IMR-90 (cell line): ENCODE results near the gene RPL10A. TPM values are rescaled to one million over a fixed set of nuclear protein-coding genes. Genes with fewer than 3 reads are reported as not detected.

Experiments used
- ATAC-seq: fragments of 200-7000 bp; cut with Tn5 transposase; 2 replicates; pipeline ENCODE4 v1.9.1; 2020; ENCODE audit warnings: low read depth, mild to moderate bottlenecking, moderate library complexity
- BruUV-seq: library from RNA; stranded (reverse); fragments of 400-500 nt; replicated peaks from 2 replicates; lab custom pipeline; 2021; lab: Mats Ljungman, UMichigan
- CTCF ChIA-PET: fragments of 300-600 bp; formaldehyde crosslinking; extraction: SDS; loops from one replicate; lab custom pipeline; 2021; ENCODE audit warnings: antibody characterized with exemption; lab: Yijun Ruan, JAX
- POLR2A ChIA-PET: fragments of 300-600 bp; sonication (Branson Sonifier 250); formaldehyde crosslinking; loops from one replicate; lab custom pipeline; 2022; ENCODE audit warnings: antibody characterized with exemption; ENCODE audit not compliant: unreplicated experiment; lab: Charles Lee
- DNase-seq: peaks from one replicate; pipeline ENCODE4 v3.0.0; 2013
- H2AFZ ChIP-seq: replicated peaks from 2 replicates; pipeline ENCODE3; 2013; ENCODE audit warnings: low read length, mild to moderate bottlenecking; ENCODE audit not compliant: poor library complexity
- H2AK5ac ChIP-seq: 2 replicates; pipeline ENCODE4 v1.6.1; 2013; ENCODE audit warnings: low read depth, low read length, inconsistent platforms
- H2AK9ac ChIP-seq: replicated peaks from 2 replicates; pipeline ENCODE3; 2013; ENCODE audit warnings: mild to moderate bottlenecking, low read depth, low read length, moderate library complexity; ENCODE audit not compliant: poor library complexity
- H2BK120ac ChIP-seq: 2 replicates; pipeline ENCODE4 v1.6.1; 2013; ENCODE audit warnings: low read depth, low read length, inconsistent platforms
- H2BK15ac ChIP-seq: 3 replicates; pipeline ENCODE4 v1.6.1; 2013; ENCODE audit warnings: low read depth, low read length, inconsistent platforms
- H2BK20ac ChIP-seq: 2 replicates; pipeline ENCODE4 v1.6.1; 2013; ENCODE audit warnings: low read depth, mild to moderate bottlenecking, inconsistent platforms, low read length, moderate library complexity
- H2BK5ac ChIP-seq: 2 replicates; pipeline ENCODE4 v1.6.1; 2013; ENCODE audit warnings: mild to moderate bottlenecking, low read depth, low read length, inconsistent platforms; ENCODE audit not compliant: poor library complexity, severe bottlenecking
- H3K14ac ChIP-seq: replicated peaks from 2 replicates; pipeline ENCODE4 v1.6.1; 2013; ENCODE audit warnings: low read depth, low read length, inconsistent platforms
- H3K18ac ChIP-seq: 2 replicates; pipeline ENCODE4 v1.6.1; 2013; ENCODE audit warnings: low read depth, low read length, control low read depth
- H3K23ac ChIP-seq: 2 replicates; pipeline ENCODE4 v1.6.1; 2013; ENCODE audit warnings: low read depth, low read length, inconsistent platforms
- H3K27ac ChIP-seq: 2 replicates; pipeline ENCODE4 v1.5.1; 2013; ENCODE audit warnings: mild to moderate bottlenecking, control low read depth, low read length; ENCODE audit not compliant: insufficient read depth
- H3K27me3 ChIP-seq: 2 replicates; pipeline ENCODE4 v1.6.1; 2013; ENCODE audit warnings: low read length; ENCODE audit not compliant: control insufficient read depth, insufficient read depth
- H3K36me3 ChIP-seq: 2 replicates; pipeline ENCODE4 v1.6.1; 2013; ENCODE audit warnings: low read length, mixed read lengths; ENCODE audit not compliant: control insufficient read depth, insufficient read depth
- H3K4ac ChIP-seq: 2 replicates; pipeline ENCODE4 v1.6.1; 2013; ENCODE audit warnings: low read depth, low read length, inconsistent platforms
- H3K4me1 ChIP-seq: 2 replicates; pipeline ENCODE4 v1.6.1; 2013; ENCODE audit warnings: low read length, mixed read lengths; ENCODE audit not compliant: control insufficient read depth, insufficient read depth
- H3K4me2 ChIP-seq: 2 replicates; pipeline ENCODE4 v1.6.1; 2013; ENCODE audit warnings: low read depth, mild to moderate bottlenecking, control low read depth, low read length, moderate library complexity
- H3K4me3 ChIP-seq: 2 replicates; pipeline ENCODE4 v1.5.1; 2013; ENCODE audit warnings: low read depth, mild to moderate bottlenecking, control low read depth, low read length, moderate library complexity; ENCODE audit not compliant: insufficient read depth
- H3K56ac ChIP-seq: 2 replicates; pipeline ENCODE4 v1.6.1; 2013; ENCODE audit warnings: low read length, inconsistent platforms; ENCODE audit not compliant: insufficient read depth; ENCODE audit errors: extremely low read depth
- H3K79me1 ChIP-seq, 2 experiments: 2 replicates each; pipeline ENCODE4 v1.6.1; 2013; ENCODE audit warnings: low read length in 2 of 2, inconsistent platforms in 1 of 2, low read depth in 1 of 2
- H3K9ac ChIP-seq: 2 replicates; pipeline ENCODE4 v1.6.1; 2013; ENCODE audit warnings: low read depth, low read length, control low read depth
- H3K9me1 ChIP-seq: 2 replicates; pipeline ENCODE4 v1.6.1; 2013; ENCODE audit warnings: low read length, inconsistent platforms; ENCODE audit not compliant: insufficient read depth
- H3K9me3 ChIP-seq: 2 replicates; pipeline ENCODE4 v1.6.1; 2013; ENCODE audit warnings: low read length; ENCODE audit not compliant: control insufficient read depth, insufficient read depth
- H4K20me1 ChIP-seq: 2 replicates; pipeline ENCODE4 v1.6.1; 2013; ENCODE audit warnings: low read length, inconsistent platforms; ENCODE audit not compliant: insufficient read depth
- H4K5ac ChIP-seq: 2 replicates; pipeline ENCODE4 v1.6.1; 2013; ENCODE audit warnings: mild to moderate bottlenecking, low read depth, low read length, control low read depth
- H4K8ac ChIP-seq, 2 experiments: 2 replicates each; pipeline ENCODE4 v1.6.1; 2013; ENCODE audit warnings: low read depth in 2 of 2, low read length in 2 of 2, control low read depth in 1 of 2, inconsistent platforms in 1 of 2
- H4K91ac ChIP-seq: 2 replicates; pipeline ENCODE4 v1.6.1; 2013; ENCODE audit warnings: low read depth, low read length, inconsistent platforms; ENCODE audit not compliant: insufficient read depth
- CEBPB ChIP-seq: IDR thresholded peaks from 2 replicates; pipeline ENCODE4 v1.6.1; 2012; ENCODE audit warnings: low read depth, low read length, improper control_type of control experiment
- RAD21 ChIP-seq: IDR thresholded peaks from 2 replicates; pipeline ENCODE4 v1.6.1; 2012; ENCODE audit warnings: low read length, improper control_type of control experiment
- WGBS, 2 experiments: methylation state at CpG; one replicate each; pipeline versions ENCODE4 v1.1.5 to v1.1.7; 2013; ENCODE audit warnings: missing lambda C conversion rate in 2 of 2; ENCODE audit not compliant: insufficient read length in 1 of 2; ENCODE audit errors: extremely low coverage in 2 of 2; 5-methylcytosine and 5-hydroxymethylcytosine counted together
- dilution Hi-C: fragments of 300-500 bp; cut with HindIII; formaldehyde crosslinking; loops from one replicate; pipeline ENCODE4 v1.14.3; 2018; ENCODE audit warnings: low sequenced_read_pairs; ENCODE audit not compliant: unreplicated experiment
- in situ Hi-C: fragments of 300-500 bp; cut with MboI; formaldehyde crosslinking; loops from 3 replicates; pipeline ENCODE4 v1.14.3; 2019; ENCODE audit warnings: low sequenced_read_pairs, inconsistent platforms, mixed read lengths
- intact Hi-C: fragments of 100-400 bp; cut with micrococcal nuclease; formaldehyde crosslinking; loops from 2 replicates; pipeline ENCODE4 v1.10.0; 2022
- polyA plus RNA-seq, 3 experiments: library from polyadenylated mRNA; depleted of rRNA; stranded (reverse); fragments of >200 nt; gene quantifications; 2 replicates each; pipeline ENCODE4 v1.2.3, GENCODE V29; 2012; ENCODE audit warnings: low replicate concordance in 1 of 3
- total RNA-seq: library from RNA; depleted of rRNA; stranded (reverse); fragments of >200 nt; gene quantifications from 2 replicates; pipeline ENCODE4 v1.2.3, GENCODE V29; 2012

The RPL10A gene
- total and polyA plus RNA-seq, 2 of the 4 experiments (the other 2 are of a cell fraction), result 2,310 to 3,153 TPM

- ATAC-seq, result no peak
- H3K56ac ChIP-seq, result no peak overlapping the region
- 100% methylated on average over 1 of the region's 7 CpGs; no CpG with 5 or more reads in 1 of the 2 experiments for WGBS, 2 experiments
- no peak overlapping the region for H2BK15ac ChIP-seq
- peak overlapping the region; percentile 65; the same call in 1 of the 2 replicates for H3K14ac ChIP-seq
- peaks cover 59% of the 10 kb centered on the region for H3K4me1 ChIP-seq
- peaks cover 20 to 79% of the 10 kb centered on the region in 2 experiments; a peak in 3 of 4 replicates for H3K79me1 ChIP-seq
- H2AK9ac ChIP-seq, result no peak overlapping the region
- no peak overlapping the region for H2BK120ac ChIP-seq
- no peak for DNase-seq
- H4K20me1 ChIP-seq, result peaks cover 34% of the 10 kb centered on the region
- H2AFZ ChIP-seq, result no peak overlapping the region
- intact Hi-C loops, result no loop called here
- in situ Hi-C loops, result no loop called here
- dilution Hi-C loops, result no loop called here
- 0 out of 2 replicates have a peak, but pooled peaks cover 5% of the 10 kb centered on the region for H3K36me3 ChIP-seq
- ChIA-PET CTCF (no interaction called here), POLR2A (no interaction called here)
- peak overlapping the region; percentile 45; the same call in 1 of the 2 replicates for H2AK5ac ChIP-seq
- peak overlapping the region; percentile 14; the same call in 1 of the 2 replicates for H4K91ac ChIP-seq
- H3K18ac ChIP-seq, result no peak overlapping the region
- no peak overlapping the region; a peak in 2 of 4 replicates for H4K8ac ChIP-seq
- H3K9me3 ChIP-seq, result no peaks in the 10 kb centered on the region
- H2BK20ac ChIP-seq, result no peak overlapping the region
- H3K9ac ChIP-seq, result no peak overlapping the region
- H3K9me1 ChIP-seq, result peaks cover 24% of the 10 kb centered on the region
- TF ChIP-seq CEBPB (peak; percentile 72), RAD21 (no peak)
- H4K5ac ChIP-seq, result no peak overlapping the region; the same call in 1 of the 2 replicates
- no peak overlapping the region; the same call in 1 of the 2 replicates for H3K4me2 ChIP-seq
- H3K4me3 ChIP-seq, result no peak overlapping the region
- no peaks in the 10 kb centered on the region for H3K27me3 ChIP-seq
- H3K27ac ChIP-seq, result peak overlapping the region; percentile 16; the same call in 1 of the 2 replicates
- H3K4ac ChIP-seq, result no peak overlapping the region
- H3K23ac ChIP-seq, result no peak overlapping the region
- no TSS peak for BruUV-seq
- no peak overlapping the region for H2BK5ac ChIP-seq
These were observed 24.7 kb downstream of the RPL10A start for GRCh38 chr6:35492974-35493284.
